Middle frontal gyrus (tissue), 1 donor: Measurements from ENCODE around the gene NPAS2.

Experiments used
- DNase-seq: peaks from one replicate; pipeline ENCODE4 v3.0.0-alpha.2; 2015; ENCODE audit warnings: low spot score; ENCODE audit errors: extremely low spot score

Gene NPAS2

GRCh38 chr2:101045330-101045729 lies 225.4 kb downstream of the NPAS2 start:
- DNase-seq = no peak
